DMS153 treated with DMSO at 0.1 percent for 48 hours (cell line): Measurements from ENCODE around the gene DLG2.
A peak's percentile ranks its signal among the peaks of the same experiment; 100 is the strongest.

Source experiments
- DNase-seq: peaks from one replicate; lab custom pipeline; 2025; ENCODE audit not compliant: unreplicated experiment; lab: John Stamatoyannopoulos, UW

DLG2 gene

DNA sequence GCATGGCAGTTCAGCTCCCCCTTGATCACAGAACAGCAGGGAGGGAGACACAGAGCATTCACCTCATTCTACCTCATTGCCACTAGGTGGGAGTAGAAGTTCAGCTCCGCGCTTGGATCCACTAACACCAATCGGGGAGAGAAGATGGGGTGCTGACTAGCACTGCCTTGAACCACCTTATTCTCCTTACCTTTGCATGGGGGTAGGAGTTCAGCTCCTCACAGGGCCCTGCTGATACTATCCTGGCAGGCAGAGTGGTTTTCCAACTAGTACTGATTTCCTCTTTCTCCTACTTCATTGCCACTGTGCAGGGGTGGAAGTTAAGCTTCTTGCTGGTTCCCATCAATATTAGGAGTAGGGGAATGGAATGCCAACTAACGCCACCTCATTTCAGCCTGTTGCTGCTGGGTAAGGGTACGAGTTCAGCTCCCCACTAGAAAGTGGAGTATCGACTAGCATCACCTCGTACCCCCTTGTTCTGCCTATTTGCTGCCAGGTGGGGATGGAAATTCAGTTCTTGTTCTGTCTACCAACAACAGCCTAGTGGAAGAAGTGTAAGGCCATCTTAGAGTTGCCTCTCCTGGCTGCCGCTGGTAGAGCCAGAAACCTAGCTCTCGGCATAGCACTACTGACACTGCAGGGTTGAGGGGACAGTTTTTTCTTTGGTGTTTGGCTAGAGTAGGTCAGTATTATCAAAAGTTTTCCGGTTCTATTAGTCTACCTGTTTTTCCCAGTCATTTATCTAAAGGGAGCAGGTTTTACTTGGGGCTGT lies 1790.1 kb downstream of the DLG2 start:
- peak; percentile 24 for DNase-seq

- DNase-seq, result no peak
Measured at GRCh38 chr11:83836065-83836464, 1791.1 kb downstream of the DLG2 start.

DNA sequence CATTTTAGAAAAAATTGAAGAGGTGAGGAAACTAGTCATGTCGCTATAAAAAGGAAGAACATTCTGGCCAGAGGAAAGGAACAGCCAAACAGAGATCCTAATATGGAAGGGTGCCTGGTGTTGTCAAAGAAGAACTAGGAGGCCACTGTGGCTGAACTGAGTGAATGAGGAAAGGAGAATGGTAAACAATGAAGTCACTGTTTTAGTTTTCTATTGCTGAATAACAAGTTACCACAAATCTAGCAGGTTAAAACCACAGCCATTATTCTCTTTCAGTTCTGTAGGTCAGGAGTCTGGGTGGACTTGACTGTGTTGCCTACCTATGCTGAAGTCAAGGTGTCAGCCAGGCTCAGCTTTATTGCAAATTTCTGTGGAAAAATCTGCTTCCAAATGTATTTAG lies 1791.7 kb downstream of the DLG2 start:
- no peak for DNase-seq

DNA sequence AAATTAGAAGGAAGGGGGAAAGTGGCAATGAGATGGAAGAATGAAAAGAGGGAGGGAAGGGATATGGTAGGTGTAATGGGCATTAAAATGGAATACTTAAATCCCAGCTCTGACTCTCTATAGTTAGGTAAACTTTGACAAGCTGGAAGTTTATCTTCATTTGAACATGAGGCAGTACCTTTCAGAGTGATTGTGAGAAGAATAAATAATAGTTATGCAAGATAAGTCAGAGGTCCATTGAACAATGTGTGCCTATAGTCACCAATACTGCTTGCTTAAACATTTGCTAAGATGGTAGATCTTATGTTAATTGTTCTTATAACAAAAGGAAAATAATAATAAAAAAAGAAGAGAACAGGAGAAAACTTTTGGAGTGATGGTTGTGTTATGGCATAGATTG lies 1795.2 kb downstream of the DLG2 start:
- DNase-seq, result no peak

GRCh38 chr11:83827940-83828554 lies 1799.1 kb downstream of the DLG2 start:
- peak; percentile 51 for DNase-seq

- DNase-seq, result no peak
Measured at GRCh38 chr11:83827520-83827919, 1799.6 kb downstream of the DLG2 start.

DNA sequence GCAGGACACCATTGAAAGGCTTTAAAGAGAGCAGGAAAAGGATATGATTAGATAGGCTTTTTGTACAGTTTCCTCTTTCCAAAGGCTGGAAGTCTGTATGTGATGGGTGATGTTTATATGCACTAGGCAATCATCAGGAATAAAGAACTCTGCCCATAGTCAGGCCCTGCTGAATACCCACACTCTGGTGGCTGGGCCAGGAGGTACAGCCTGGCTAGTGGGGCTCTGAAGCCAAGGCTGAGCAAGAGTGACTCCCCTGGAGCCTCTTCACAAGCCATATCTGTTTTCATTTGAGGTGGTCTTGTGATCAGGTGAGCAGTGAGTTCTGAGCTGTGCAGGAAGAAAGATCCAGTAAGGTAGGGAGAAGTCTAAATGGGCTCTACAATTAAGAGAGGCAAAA lies 1801.1 kb downstream of the DLG2 start:
- no peak for DNase-seq

GRCh38 chr11:83823461-83824025 lies 1803.6 kb downstream of the DLG2 start:
- DNase-seq, result no peak

GRCh38 chr11:83819931-83820549 lies 1807.1 kb downstream of the DLG2 start:
- peak; percentile 69 for DNase-seq

DNA sequence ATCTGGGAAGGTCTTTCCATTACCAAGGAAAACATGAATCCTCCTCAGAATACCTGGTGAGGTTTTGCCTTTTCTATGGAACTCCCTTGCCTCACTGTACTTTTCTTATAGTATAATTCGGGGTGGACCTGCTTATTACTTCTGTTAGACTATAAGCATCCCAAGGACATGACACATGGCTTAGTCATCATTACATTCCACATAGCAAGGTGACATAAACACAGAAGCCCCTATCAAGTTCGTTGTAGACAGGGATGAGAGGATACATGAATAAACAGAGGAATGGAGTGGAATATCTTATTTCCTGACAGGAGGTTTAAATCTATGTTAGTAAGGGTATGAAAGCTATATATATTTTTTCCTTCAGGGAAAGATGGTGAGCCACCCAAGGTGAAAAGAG lies 1808.8 kb downstream of the DLG2 start:
- no peak for DNase-seq

- peak; percentile 53 for DNase-seq
Measured at GRCh38 chr11:83816572-83817187, 1810.5 kb downstream of the DLG2 start.

DNA sequence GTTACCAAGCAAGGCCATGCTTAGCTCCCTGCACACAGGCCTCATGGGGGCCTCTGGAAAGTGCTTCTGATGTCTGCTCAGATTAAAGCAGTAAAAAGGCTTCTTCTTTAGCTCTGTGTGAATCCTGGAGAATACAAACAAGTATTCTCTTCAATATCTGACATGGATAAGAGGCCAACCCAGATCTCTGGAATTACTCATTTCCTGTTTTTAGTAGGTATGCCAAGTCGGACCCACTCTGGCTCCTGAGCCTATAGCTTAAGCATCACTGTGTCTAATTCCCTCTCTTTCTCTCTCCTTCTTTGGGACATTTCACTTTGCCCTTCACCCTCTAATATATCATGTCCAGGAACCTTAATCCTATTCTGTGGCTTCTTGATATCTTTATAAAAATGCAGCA lies 1811.4 kb downstream of the DLG2 start:
- DNase-seq, result no peak

- DNase-seq, result no peak
Measured at GRCh38 chr11:83813296-83813695, 1813.8 kb downstream of the DLG2 start.

DNA sequence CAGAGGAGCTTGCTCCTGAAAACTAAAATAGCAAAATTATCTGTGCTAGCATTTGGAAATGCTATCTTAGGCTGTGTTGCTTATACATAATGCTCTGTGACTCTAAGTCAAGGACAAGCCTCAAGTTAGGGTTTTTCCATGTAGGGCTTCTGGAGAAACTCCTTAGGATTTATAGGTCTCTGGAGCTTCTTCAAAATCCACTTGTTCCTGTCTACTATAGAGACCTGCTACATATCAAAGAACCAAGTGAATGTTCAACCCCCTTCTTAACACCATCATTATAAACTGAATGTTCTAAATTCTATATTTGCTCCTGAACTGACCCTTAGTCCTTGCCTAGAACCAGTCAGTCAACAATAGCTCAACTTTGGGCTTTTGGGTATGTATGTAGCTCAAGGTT lies 1817.9 kb downstream of the DLG2 start:
- DNase-seq, result no peak

DNA sequence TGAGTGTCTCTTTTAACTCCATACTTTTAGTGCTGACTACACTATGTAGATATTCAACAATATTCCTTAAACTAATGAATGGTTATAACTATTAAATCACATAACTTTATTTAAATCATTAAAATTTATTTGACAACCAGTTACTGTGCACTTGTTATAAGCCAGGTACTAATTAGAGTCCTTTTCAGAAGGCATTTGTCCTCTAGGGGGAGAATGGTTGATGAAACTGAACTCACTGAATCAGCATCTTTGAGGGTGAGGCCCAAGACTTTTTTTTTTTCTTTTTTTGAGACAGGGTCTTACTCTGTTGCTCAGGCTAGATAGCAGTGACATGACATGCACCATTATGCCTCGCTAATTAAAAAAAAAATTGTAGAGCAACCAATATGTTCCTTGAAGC lies 1825.3 kb downstream of the DLG2 start:
- no peak for DNase-seq

DNA sequence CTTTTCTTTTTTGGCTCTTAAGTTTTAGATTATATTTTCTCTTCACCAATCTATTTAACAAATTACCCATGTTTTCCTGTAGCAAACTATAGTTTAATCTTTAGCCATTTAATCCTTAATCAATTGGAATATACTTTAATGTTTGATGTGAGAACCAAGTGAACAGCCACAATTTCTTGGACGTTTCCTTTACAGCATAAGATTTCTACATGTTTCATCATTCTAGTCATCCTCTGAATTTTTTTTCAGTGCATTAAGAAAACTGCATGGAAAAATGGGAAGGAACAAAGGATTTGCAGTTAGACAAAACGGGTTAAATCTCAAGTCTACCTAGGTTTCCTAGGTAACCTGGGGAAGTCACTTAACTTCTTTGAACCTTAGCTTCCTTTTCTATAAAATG lies 1833.8 kb downstream of the DLG2 start:
- no peak for DNase-seq

- no peak for DNase-seq
Measured at GRCh38 chr11:83791557-83791956, 1835.6 kb downstream of the DLG2 start.

- DNase-seq, result no peak
Measured at GRCh38 chr11:83785942-83786341, 1841.2 kb downstream of the DLG2 start.

DNA sequence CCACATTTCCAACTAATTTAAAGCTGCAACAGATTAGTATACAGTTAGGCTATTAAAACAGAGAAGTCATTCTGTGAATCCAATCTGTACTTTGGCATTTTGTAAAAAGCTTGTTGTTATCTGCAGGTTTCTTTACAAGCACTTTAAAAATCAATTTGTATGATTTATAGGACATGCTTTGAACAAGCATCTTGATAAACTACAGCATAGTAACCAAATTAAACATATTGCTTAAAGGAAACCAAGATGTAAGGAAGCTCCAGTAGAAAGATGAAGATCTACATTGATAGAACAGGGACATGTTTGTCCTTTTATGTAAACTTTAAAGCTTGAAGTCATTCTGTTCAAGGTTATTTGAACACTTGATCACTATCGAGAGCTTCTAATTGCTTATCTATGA lies 1842.7 kb downstream of the DLG2 start:
- DNase-seq, result no peak

DNA sequence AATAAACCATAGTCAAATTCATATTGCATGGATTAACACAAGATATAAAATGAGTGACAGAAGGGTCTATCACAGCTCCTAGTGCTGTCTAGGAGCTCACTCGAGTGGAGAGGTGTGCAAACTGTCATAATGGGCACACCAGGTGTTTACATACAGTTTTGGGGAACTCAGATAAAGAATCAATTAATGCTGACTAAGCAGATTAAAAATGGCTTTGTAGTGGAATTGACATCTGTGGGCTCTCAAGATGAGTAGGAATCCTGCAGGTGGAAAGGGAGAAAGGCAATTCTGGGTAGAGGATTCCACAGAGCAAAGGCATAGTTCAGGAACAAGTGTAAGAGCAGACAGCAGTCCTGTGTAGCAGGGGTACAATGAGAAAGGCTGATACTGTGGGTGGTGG lies 1844.8 kb downstream of the DLG2 start:
- DNase-seq, result no peak

DNA sequence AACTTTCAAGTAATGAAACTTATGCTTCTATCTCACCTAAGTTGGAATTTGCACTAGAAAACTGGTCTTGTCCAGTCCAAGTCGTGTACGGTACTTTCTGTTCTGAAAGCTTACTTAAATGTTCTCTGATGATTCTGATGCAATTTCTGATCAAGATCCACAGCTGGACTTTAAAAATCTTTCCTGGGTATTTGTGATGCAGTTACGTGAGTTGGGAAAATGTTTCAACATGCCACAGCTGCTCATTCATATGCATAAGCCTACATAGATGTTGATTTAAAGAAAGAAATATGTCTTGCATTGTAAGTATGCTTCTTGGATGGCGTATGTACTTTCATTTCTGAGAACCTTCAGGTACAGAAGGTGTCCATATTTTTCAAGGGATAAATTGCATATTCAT lies 1847.3 kb downstream of the DLG2 start:
- DNase-seq, result no peak

DNA sequence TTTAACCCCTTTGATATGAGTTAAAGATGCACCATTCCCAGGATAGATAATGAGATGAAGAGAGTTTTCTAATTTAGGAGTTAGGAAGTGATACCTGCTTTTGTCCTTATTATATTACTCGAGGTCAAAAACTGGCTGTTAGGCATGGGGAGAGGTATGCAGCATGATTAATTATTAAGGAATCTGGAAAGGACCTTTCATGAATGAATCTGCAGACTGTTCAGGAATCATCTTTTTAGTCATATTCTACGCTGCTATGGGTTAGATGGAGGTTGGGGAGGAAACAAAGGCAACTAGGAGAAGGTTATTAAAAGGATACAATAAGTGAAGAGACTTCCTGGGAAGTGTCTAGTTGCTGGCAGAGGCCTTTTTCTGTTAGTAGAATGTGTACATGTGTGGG lies 1848.5 kb downstream of the DLG2 start:
- DNase-seq, result no peak
